OCI-LY7 (cell line): Measurements from ENCODE around the gene TP73. TPM values are rescaled to one million over a fixed set of nuclear protein-coding genes. Genes with fewer than 3 reads are reported as not detected.

Source experiments
- BruUV-seq: library from RNA; stranded (reverse); fragments of 400-500 nt; replicated peaks from 2 replicates; lab custom pipeline; 2021; lab: Mats Ljungman, UMichigan
- CTCF ChIA-PET: fragments of 300-600 bp; sonication (Branson Sonifier 250); formaldehyde crosslinking; loops from one replicate; lab custom pipeline; 2022; ENCODE audit warnings: antibody characterized with exemption; ENCODE audit not compliant: unreplicated experiment; lab: Charles Lee
- POLR2A ChIA-PET: fragments of 300-600 bp; sonication (Branson Sonifier 250); formaldehyde crosslinking; loops from one replicate; lab custom pipeline; 2022; ENCODE audit warnings: antibody characterized with exemption; lab: Charles Lee
- DNase-seq: peaks from one replicate; pipeline ENCODE4 v3.0.0-alpha.2; 2015; ENCODE audit warnings: low spot score
- H2AFZ ChIP-seq: fragments of 200-600 bp; sonication (generic), shearing (Covaris generic); 2 replicates; pipeline ENCODE4 v1.6.1; 2014; ENCODE audit warnings: mild to moderate bottlenecking, antibody characterized with exemption, low read length, moderate library complexity
- H3K27ac ChIP-seq: fragments of 200-600 bp; sonication (generic); 2 replicates; pipeline ENCODE4 v1.5.1; 2014; ENCODE audit warnings: mixed run types, low read depth, mild to moderate bottlenecking, moderate library complexity, low read length, inconsistent platforms; ENCODE audit not compliant: poor library complexity, severe bottlenecking
- H3K36me3 ChIP-seq: fragments of 200-600 bp; sonication (generic); 2 replicates; pipeline ENCODE4 v1.6.1; 2014; ENCODE audit warnings: mild to moderate bottlenecking, antibody characterized with exemption, low read length, moderate library complexity, mixed read lengths; ENCODE audit not compliant: insufficient read depth
- H3K4me1 ChIP-seq: fragments of 200-600 bp; sonication (generic); 2 replicates; pipeline ENCODE4 v1.5.1; 2014; ENCODE audit warnings: mild to moderate bottlenecking, low read length; ENCODE audit not compliant: insufficient read depth, poor library complexity, severe bottlenecking
- H3K4me2 ChIP-seq: fragments of 200-600 bp; sonication (generic); 2 replicates; pipeline ENCODE4 v1.6.1; 2014; ENCODE audit warnings: mild to moderate bottlenecking, low read length
- H3K4me3 ChIP-seq: fragments of 200-600 bp; sonication (generic); 2 replicates; pipeline ENCODE4 v1.5.1; 2014; ENCODE audit warnings: mild to moderate bottlenecking, low read depth, low read length; ENCODE audit not compliant: poor library complexity, severe bottlenecking
- H3K79me2 ChIP-seq: fragments of 200-600 bp; sonication (generic); 2 replicates; pipeline ENCODE4 v1.6.1; 2016; ENCODE audit warnings: low read depth, mild to moderate bottlenecking, low read length, moderate library complexity, mixed read lengths; ENCODE audit not compliant: insufficient read depth
- H3K9me2 ChIP-seq: fragments of 200-600 bp; sonication (generic); 2 replicates; pipeline ENCODE4 v1.6.1; 2016; ENCODE audit warnings: mild to moderate bottlenecking, low read length, mixed read lengths; ENCODE audit not compliant: insufficient read depth
- H3K9me3 ChIP-seq: fragments of 200-600 bp; sonication (generic); 2 replicates; pipeline ENCODE4 v1.6.1; 2014; ENCODE audit warnings: mild to moderate bottlenecking, mixed run types, low read length, mixed read lengths
- H4K20me1 ChIP-seq: fragments of 200-600 bp; sonication (generic); 2 replicates; pipeline ENCODE4 v1.6.1; 2014; ENCODE audit warnings: mild to moderate bottlenecking, antibody characterized with exemption, low read length, moderate library complexity, mixed read lengths; ENCODE audit not compliant: insufficient read depth
- EZH2phosphoT487 ChIP-seq: fragments of 200-600 bp; sonication (generic); IDR thresholded peaks from 2 replicates; pipeline ENCODE4 v1.6.1; 2018; ENCODE audit warnings: low read depth, borderline replicate concordance, mild to moderate bottlenecking, mixed run types, antibody characterized with exemption, low read length, moderate library complexity, mixed read lengths
- intact Hi-C: fragments of 100-400 bp; cut with micrococcal nuclease; formaldehyde crosslinking; loops from one replicate; pipeline ENCODE4 v1.10.0; 2022; ENCODE audit not compliant: unreplicated experiment
- total RNA-seq, 2 experiments: library from RNA; depleted of rRNA in 1 of 2; stranded (reverse); fragments of >200 nt in 1 of 2; shearing (Covaris generic) in 1 of 2; gene quantifications; 2 replicates each; pipeline ENCODE4 v1.2.3, GENCODE V29; 2014 to 2022
- TF ChIP-seq, protein P1 (sequence below): fragments of 200-600 bp; sonication (generic); conservative IDR thresholded peaks from 2 replicates; pipeline ENCODE4 v1.5.1; 2014; ENCODE audit warnings: mild to moderate bottlenecking, antibody characterized with exemption, low read length, moderate library complexity, mixed read lengths

TP73 gene
- total RNA-seq, 2 experiments from 2014 or later: 0.48 TPM; not detected in 1

DNA sequence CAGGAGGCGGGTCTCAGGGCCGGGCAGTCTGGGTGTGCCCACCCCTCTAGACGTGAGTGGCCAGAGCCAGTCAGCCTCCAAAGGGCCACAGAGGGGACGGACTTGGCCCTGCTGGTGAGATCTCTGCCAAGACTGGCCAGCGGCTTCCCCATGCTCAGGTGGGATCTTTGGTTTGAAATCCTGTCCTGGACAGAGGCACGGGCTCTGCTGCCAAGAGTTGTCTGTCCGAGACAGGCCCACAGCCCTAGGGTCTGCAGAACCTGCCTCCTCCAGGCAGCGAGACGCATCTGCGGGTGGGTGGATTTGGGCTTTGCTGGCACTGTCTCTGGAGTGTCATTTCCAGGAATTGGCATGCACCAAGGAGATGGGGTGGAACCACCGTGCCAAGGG is 55.6 kb downstream of the TP73 start:
- no peaks in the 10 kb centered on the region for H4K20me1 ChIP-seq
- no peak overlapping the region for H3K4me2 ChIP-seq
- no peaks in the 10 kb centered on the region for H3K79me2 ChIP-seq
- intact Hi-C loops: no loop called here
- BruUV-seq: no TSS peak
- H2AFZ ChIP-seq: no peak overlapping the region
- no peaks in the 10 kb centered on the region for H3K36me3 ChIP-seq
- DNase-seq: no peak
- CTCF ChIA-PET: no interaction called here
- TF ChIP-seq, protein P1, sequence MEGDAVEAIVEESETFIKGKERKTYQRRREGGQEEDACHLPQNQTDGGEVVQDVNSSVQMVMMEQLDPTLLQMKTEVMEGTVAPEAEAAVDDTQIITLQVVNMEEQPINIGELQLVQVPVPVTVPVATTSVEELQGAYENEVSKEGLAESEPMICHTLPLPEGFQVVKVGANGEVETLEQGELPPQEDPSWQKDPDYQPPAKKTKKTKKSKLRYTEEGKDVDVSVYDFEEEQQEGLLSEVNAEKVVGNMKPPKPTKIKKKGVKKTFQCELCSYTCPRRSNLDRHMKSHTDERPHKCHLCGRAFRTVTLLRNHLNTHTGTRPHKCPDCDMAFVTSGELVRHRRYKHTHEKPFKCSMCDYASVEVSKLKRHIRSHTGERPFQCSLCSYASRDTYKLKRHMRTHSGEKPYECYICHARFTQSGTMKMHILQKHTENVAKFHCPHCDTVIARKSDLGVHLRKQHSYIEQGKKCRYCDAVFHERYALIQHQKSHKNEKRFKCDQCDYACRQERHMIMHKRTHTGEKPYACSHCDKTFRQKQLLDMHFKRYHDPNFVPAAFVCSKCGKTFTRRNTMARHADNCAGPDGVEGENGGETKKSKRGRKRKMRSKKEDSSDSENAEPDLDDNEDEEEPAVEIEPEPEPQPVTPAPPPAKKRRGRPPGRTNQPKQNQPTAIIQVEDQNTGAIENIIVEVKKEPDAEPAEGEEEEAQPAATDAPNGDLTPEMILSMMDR: no peak
- no peak for TF ChIP-seq EZH2phosphoT487
- peaks cover 6% of the 10 kb centered on the region for H3K4me1 ChIP-seq
- no peak overlapping the region for H3K4me3 ChIP-seq
- POLR2A ChIA-PET: no interaction called here
- no peaks in the 10 kb centered on the region for H3K9me3 ChIP-seq
- no peaks in the 10 kb centered on the region for H3K9me2 ChIP-seq
- no peak overlapping the region for H3K27ac ChIP-seq

DNA sequence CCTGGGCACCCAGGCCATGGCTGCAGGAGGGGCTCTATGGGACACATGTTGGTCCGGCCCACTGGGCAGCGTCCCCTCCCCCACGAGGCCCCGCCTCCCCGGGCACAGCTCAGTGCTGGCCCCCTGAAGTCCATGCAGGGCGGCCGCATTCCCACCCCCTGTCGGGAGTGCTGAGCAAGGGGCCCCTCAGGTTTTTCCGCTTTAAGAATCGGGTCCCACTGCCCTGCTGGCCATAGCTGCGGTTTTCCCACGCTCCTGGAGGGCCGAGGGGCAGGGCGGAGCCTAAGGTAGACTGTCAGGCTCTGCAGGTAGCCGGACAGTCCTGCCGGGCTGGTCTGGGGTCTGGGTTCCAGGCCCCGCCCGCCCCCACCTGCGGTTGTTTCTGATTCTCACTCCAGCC is 56.5 kb downstream of the TP73 start:
- TF ChIP-seq, protein P1: no peak
- TF ChIP-seq EZH2phosphoT487: no peak
- BruUV-seq: no TSS peak
- Histone ChIP-seq H3K9me2 (no peaks in the 10 kb centered on the region), H4K20me1 (no peaks in the 10 kb centered on the region), H3K4me1 (peaks cover 6% of the 10 kb centered on the region), H3K4me3 (no peak overlapping the region), H3K9me3 (no peaks in the 10 kb centered on the region), H3K4me2 (no peak overlapping the region), H2AFZ (no peak overlapping the region), H3K27ac (no peak overlapping the region), H3K36me3 (no peaks in the 10 kb centered on the region), H3K79me2 (no peaks in the 10 kb centered on the region)
- intact Hi-C loops: no loop called here
- DNase-seq: no peak
- POLR2A ChIA-PET: no interaction called here
- CTCF ChIA-PET: no interaction called here

GRCh38 chr1:3710251-3710650 is 57.9 kb downstream of the TP73 start:
- no peaks in the 10 kb centered on the region for H3K79me2 ChIP-seq
- no peaks in the 10 kb centered on the region for H3K9me3 ChIP-seq
- H3K36me3 ChIP-seq: no peaks in the 10 kb centered on the region
- H3K4me3 ChIP-seq: no peak overlapping the region
- ChIA-PET POLR2A (no interaction called here), CTCF (no interaction called here)
- DNase-seq: no peak
- no peak for TF ChIP-seq EZH2phosphoT487
- TF ChIP-seq, protein P1: no peak
- no peaks in the 10 kb centered on the region for H4K20me1 ChIP-seq
- no peaks in the 10 kb centered on the region for H3K4me1 ChIP-seq
- BruUV-seq: no TSS peak
- no peak overlapping the region for H3K27ac ChIP-seq
- no peak overlapping the region for H2AFZ ChIP-seq
- no peak overlapping the region for H3K4me2 ChIP-seq
- no peaks in the 10 kb centered on the region for H3K9me2 ChIP-seq
- intact Hi-C loops: no loop called here
